ENCODE results near the gene CCZ1B.
"Not testable (repeated sequence)": the region's sequence is repeated elsewhere in the genome, so short reads cannot be mapped to it uniquely, and the experiment has no call there.

Gene CCZ1B

GRCh38 chr7:6831018-6831725 lies 5.1 kb upstream of the CCZ1B start:
- DNase-seq (ENCODE audit: low read depth), result no peak

GRCh38 chr7:6830026-6830425 lies 4.0 kb upstream of the CCZ1B start:
- DNase-seq (ENCODE audit: low read depth), result not testable (repeated sequence)

- not testable (repeated sequence) for DNase-seq (ENCODE audit: low read depth)
These were observed 3.5 kb upstream of the CCZ1B start for GRCh38 chr7:6829616-6830015.

- DNase-seq (ENCODE audit: low read depth), result not testable (repeated sequence)
These were observed 1.1 kb upstream of the CCZ1B start for GRCh38 chr7:6827180-6827579.

- not testable (repeated sequence) for DNase-seq (ENCODE audit: low read depth)
These were observed 594 bp downstream of the CCZ1B start for GRCh38 chr7:6825236-6826125.

- not testable (repeated sequence) for DNase-seq (ENCODE audit: low read depth)
These were observed 4.5 kb downstream of the CCZ1B start for GRCh38 chr7:6821622-6822021.

- not testable (repeated sequence) for DNase-seq (ENCODE audit: low read depth)
These were observed 10.6 kb downstream of the CCZ1B start for GRCh38 chr7:6815470-6815869.

- not testable (repeated sequence) for DNase-seq (ENCODE audit: low read depth)
These were observed 13.1 kb downstream of the CCZ1B start for GRCh38 chr7:6813011-6813410.

- DNase-seq (ENCODE audit: low read depth), result not testable (repeated sequence)
These were observed 18.1 kb downstream of the CCZ1B start for GRCh38 chr7:6807959-6808358.

- DNase-seq (ENCODE audit: low read depth), result not testable (repeated sequence)
These were observed 18.6 kb downstream of the CCZ1B start for GRCh38 chr7:6807393-6807918.

- not testable (repeated sequence) for DNase-seq (ENCODE audit: low read depth)
These were observed 25.7 kb downstream of the CCZ1B start for GRCh38 chr7:6800331-6800730.

- not testable (repeated sequence) for DNase-seq (ENCODE audit: low read depth)
These were observed 26.2 kb downstream of the CCZ1B start for GRCh38 chr7:6799887-6800286.

GRCh38 chr7:6798047-6798446 lies 28.0 kb downstream of the CCZ1B start:
- DNase-seq (ENCODE audit: low read depth), result not testable (repeated sequence)

- DNase-seq (ENCODE audit: low read depth), result not testable (repeated sequence)
These were observed 28.9 kb downstream of the CCZ1B start for GRCh38 chr7:6797218-6797617.

- not testable (repeated sequence) for DNase-seq (ENCODE audit: low read depth)
These were observed 31.8 kb downstream of the CCZ1B start for GRCh38 chr7:6794276-6794675.

GRCh38 chr7:6792113-6792872 lies 33.8 kb downstream of the CCZ1B start:
- not testable (repeated sequence) for DNase-seq (ENCODE audit: low read depth)

- not testable (repeated sequence) for DNase-seq (ENCODE audit: low read depth)
These were observed 36.7 kb downstream of the CCZ1B start for GRCh38 chr7:6789353-6789752.

- DNase-seq (ENCODE audit: low read depth), result not testable (repeated sequence)
These were observed 44.5 kb downstream of the CCZ1B start for GRCh38 chr7:6781581-6781980.

GRCh38 chr7:6761186-6761585 lies 64.9 kb downstream of the CCZ1B start:
- DNase-seq (ENCODE audit: low read depth), result not testable (repeated sequence)

- DNase-seq (ENCODE audit: low read depth), result not testable (repeated sequence)
These were observed 72.1 kb downstream of the CCZ1B start, which contains the start of gene RSPH10B2 for GRCh38 chr7:6753964-6754363. TSS of gene RSPH10B2 (plus strand) at chr7:6754103. CDS start at chr7:6757678, 3,575 bp downstream.

GRCh38 chr7:6750173-6750572 lies 75.9 kb downstream of the CCZ1B start:
- DNase-seq (ENCODE audit: low read depth), result not testable (repeated sequence)

GRCh38 chr7:6749335-6749734 lies 76.7 kb downstream of the CCZ1B start:
- not testable (repeated sequence) for DNase-seq (ENCODE audit: low read depth)

Measured in activated T-helper 9 cell treated with anti-CD3 and anti-CD28 coated beads, Interleukin-2, amount 50 U/mL, for 16 hours (primary cell).